Endothelial cell of umbilical vein (primary cell): ENCODE data around the gene MATK. TPM values are rescaled to one million over a fixed set of nuclear protein-coding genes. Genes with fewer than 3 reads are reported as not detected.
"Not testable (repeated sequence)": the region's sequence is repeated elsewhere in the genome, so short reads cannot be mapped to it uniquely, and the experiment has no call there.

Experiments
- BruUV-seq: library from RNA; stranded (reverse); fragments of 400-500 nt; replicated peaks from 2 replicates; lab custom pipeline; 2021; lab: Mats Ljungman, UMichigan
- CTCF ChIA-PET: fragments of 300-600, 350-600 bp; sonication (Branson Sonifier 250); formaldehyde crosslinking; loops from one replicate; lab custom pipeline; 2021; ENCODE audit warnings: antibody characterized with exemption, inconsistent platforms; lab: Charles Lee
- POLR2A ChIA-PET: fragments of 300-600, 350-600 bp; sonication (Branson Sonifier 250); formaldehyde crosslinking; loops from one replicate; lab custom pipeline; 2021; ENCODE audit warnings: antibody characterized with exemption, inconsistent platforms; lab: Charles Lee
- DNase-seq: peaks from one replicate; pipeline ENCODE4 v3.0.0-alpha.2; 2011; ENCODE audit warnings: low read depth, low spot score
- FAIRE-seq: peaks from 2 replicates; lab custom pipeline; 2011; peaks lifted over from hg19 to GRCh38; lab: Jason Lieb, UNC
- H2AFZ ChIP-seq: 2 replicates; pipeline ENCODE4 v1.6.0; 2012; ENCODE audit warnings: low read depth, low read length, control low read depth, inconsistent platforms
- H3K27ac ChIP-seq: 2 replicates; pipeline ENCODE4 v1.5.1; 2011; ENCODE audit warnings: low read depth, mild to moderate bottlenecking, control low read depth, low read length, moderate library complexity; ENCODE audit not compliant: insufficient read depth
- H3K27me3 ChIP-seq, 2 experiments: 2 replicates each; pipeline versions ENCODE4 v1.6.0 to v1.6.1; 2011; ENCODE audit warnings: low read length in 2 of 2, mixed read lengths in 1 of 2; ENCODE audit not compliant: control insufficient read depth in 2 of 2, insufficient read depth in 2 of 2
- H3K36me3 ChIP-seq, 2 experiments: 2 replicates in 1 of 2; 3 replicates in 1 of 2; pipeline ENCODE4 v1.5.1; 2011; ENCODE audit warnings: low read length in 2 of 2, mild to moderate bottlenecking in 1 of 2, moderate library complexity in 1 of 2; ENCODE audit not compliant: control insufficient read depth in 2 of 2, insufficient read depth in 2 of 2; ENCODE audit errors: extremely low read depth in 1 of 2
- H3K4me1 ChIP-seq: 3 replicates; pipeline ENCODE4 v1.5.1; 2011; ENCODE audit warnings: mild to moderate bottlenecking, low read length; ENCODE audit not compliant: control insufficient read depth, insufficient read depth; ENCODE audit errors: extremely low read depth
- H3K4me2 ChIP-seq: 2 replicates; pipeline ENCODE4 v1.6.1; 2011; ENCODE audit warnings: low read length, control low read depth, mixed read lengths; ENCODE audit not compliant: insufficient read depth
- H3K4me3 ChIP-seq, 3 experiments: fragments of 200-600 bp in 1 of 3; sonication (generic), shearing (Covaris generic) in 1 of 3; replicated peaks in 1 of 3; 2 replicates each; pipeline ENCODE4 v1.5.1; 2011 to 2016; ENCODE audit warnings: control low read depth in 3 of 3, low read length in 3 of 3, mild to moderate bottlenecking in 2 of 3, inconsistent platforms in 1 of 3, low read depth in 1 of 3, moderate library complexity in 1 of 3; ENCODE audit not compliant: insufficient read depth in 1 of 3
- H3K79me2 ChIP-seq: 2 replicates; pipeline ENCODE4 v1.6.0; 2012; ENCODE audit warnings: low read length, inconsistent platforms; ENCODE audit not compliant: control insufficient read depth, insufficient read depth
- H3K9ac ChIP-seq: replicated peaks from 2 replicates; pipeline ENCODE3; 2011; ENCODE audit warnings: low read length, control low read depth; ENCODE audit not compliant: insufficient read depth; ENCODE audit errors: extremely low read depth
- H3K9me1 ChIP-seq: replicated peaks from 3 replicates; pipeline ENCODE4 v1.6.0; 2011; ENCODE audit warnings: mild to moderate bottlenecking, low read length; ENCODE audit not compliant: control insufficient read depth, insufficient read depth; ENCODE audit errors: extremely low read depth
- H3K9me3 ChIP-seq: replicated peaks from 2 replicates; pipeline ENCODE4 v1.5.1; 2012; ENCODE audit warnings: low read length, inconsistent platforms; ENCODE audit not compliant: control insufficient read depth, insufficient read depth
- H4K20me1 ChIP-seq: replicated peaks from 2 replicates; pipeline ENCODE3; 2011; ENCODE audit warnings: mild to moderate bottlenecking, low read length; ENCODE audit not compliant: control insufficient read depth, insufficient read depth; ENCODE audit errors: extremely low read depth
- CTCF ChIP-seq, 2 donors: IDR thresholded peaks; 1 replicate in 1 of 2; 2 replicates in 1 of 2; pipeline ENCODE4 v1.5.1; 2011; ENCODE audit warnings: low read length in 2 of 2, mild to moderate bottlenecking in 2 of 2, moderate library complexity in 2 of 2, control low read depth in 1 of 2, inconsistent platforms in 1 of 2, low read depth in 1 of 2; ENCODE audit not compliant: insufficient read depth in 1 of 2; ENCODE audit errors: extremely low read depth in 1 of 2
- EZH2 ChIP-seq: IDR thresholded peaks from 2 replicates; pipeline ENCODE4 v1.6.1; 2012; ENCODE audit warnings: borderline replicate concordance, low read depth, mild to moderate bottlenecking, moderate library complexity, low read length, inconsistent platforms; ENCODE audit not compliant: severe bottlenecking
- FOS ChIP-seq: IDR thresholded peaks from 2 replicates; pipeline ENCODE4 v1.6.1; 2011; ENCODE audit warnings: mild to moderate bottlenecking, low read length, moderate library complexity, borderline replicate concordance; ENCODE audit not compliant: insufficient read depth
- GATA2 ChIP-seq: IDR thresholded peaks from 2 replicates; pipeline ENCODE4 v1.7.0; 2011; ENCODE audit warnings: low read depth, mild to moderate bottlenecking, moderate library complexity, mixed read lengths, low read length; ENCODE audit not compliant: insufficient read length, insufficient read depth
- JUN ChIP-seq: IDR thresholded peaks from 2 replicates; pipeline ENCODE4 v1.6.1; 2011; ENCODE audit warnings: borderline replicate concordance, low read depth; ENCODE audit not compliant: insufficient read length, insufficient read depth
- MAX ChIP-seq: IDR thresholded peaks from 2 replicates; pipeline ENCODE4 v1.6.1; 2011; ENCODE audit not compliant: insufficient read depth, insufficient read length
- MYC ChIP-seq: IDR thresholded peaks from one replicate; pipeline ENCODE4 v1.6.1; 2011; ENCODE audit warnings: mild to moderate bottlenecking, low read depth, low read length
- POLR2A ChIP-seq: IDR thresholded peaks from 2 replicates; pipeline ENCODE4 v1.6.1; 2012; ENCODE audit warnings: low read depth, mild to moderate bottlenecking, control low read depth, low read length
- POLR2AphosphoS5 ChIP-seq: IDR thresholded peaks from 2 replicates; pipeline ENCODE4 v1.6.1; 2012; ENCODE audit warnings: low read depth, mild to moderate bottlenecking, control low read depth, low read length, moderate library complexity; ENCODE audit not compliant: insufficient read depth
- dilution Hi-C: fragments of 300-500 bp; cut with MboI; formaldehyde crosslinking; loops from one replicate; pipeline ENCODE4 v1.15.0; 2019; ENCODE audit warnings: low sequenced_read_pairs; ENCODE audit not compliant: extremely low pct_ligation_motif_present
- intact Hi-C: fragments of 100-400 bp; cut with micrococcal nuclease; formaldehyde crosslinking; loops from one replicate; pipeline ENCODE4 v1.10.0; 2022
- polyA plus RNA-seq, 4 experiments: library from polyadenylated mRNA; depleted of rRNA in 3 of 4; stranded (reverse) in 3 of 4; unstranded in 1 of 4; fragments of >200 nt; gene quantifications; 2 replicates each; pipeline versions ENCODE4 v1.2.1 to v1.2.3, GENCODE V29; 2011 to 2012; ENCODE audit warnings: missing spikeins in 1 of 4
- total RNA-seq: library from RNA; stranded (reverse); gene quantifications from 2 replicates; pipeline ENCODE4 v1.2.3, GENCODE V29; 2021

MATK gene
- total and polyA plus RNA-seq, 2 donors (not counting 3 experiments of a cell fraction or from before 2014, with no cell fraction given), result not detected

GRCh38 chr19:3757705-3758104 is 28.5 kb downstream of the MATK start:
- H3K4me1 ChIP-seq, H3K4me3 ChIP-seq, H3K36me3 ChIP-seq, H3K9ac ChIP-seq, H3K9me1 ChIP-seq, H3K27ac ChIP-seq, dilution Hi-C loops, DNase-seq, POLR2A ChIA-PET, H2AFZ ChIP-seq, intact Hi-C loops, FAIRE-seq, H3K4me2 ChIP-seq, H4K20me1 ChIP-seq, H3K9me3 ChIP-seq, H3K27me3 ChIP-seq, BruUV-seq: not testable (repeated sequence)
- CTCF ChIA-PET, result interaction anchor here (0.7 kb wide), 1 partner anchor 11 kb away, joined by 4 read pairs; no protein-coding TSS in a partner anchor
- H3K79me2 ChIP-seq, result peaks cover 19% of the 10 kb centered on the region

- no peak overlapping the region for H3K27ac ChIP-seq
Observed at GRCh38 chr19:3753631-3754410, 32.4 kb downstream of the MATK start.

More at GRCh38 chr19:3753631-3754410, 32.4 kb downstream of the MATK start:
- Histone ChIP-seq H3K27me3 (no peaks in the 10 kb centered on the region), H2AFZ (no peak overlapping the region), H3K4me3 (no peak overlapping the region), H3K9ac (no peak overlapping the region), H3K79me2 (no peaks in the 10 kb centered on the region), H4K20me1 (no peaks in the 10 kb centered on the region), H3K4me2 (no peak overlapping the region), H3K36me3 (peaks cover 0 to 13% of the 10 kb centered on the region in 2 experiments), H3K9me1 (no peaks in the 10 kb centered on the region), H3K4me1 (no peaks in the 10 kb centered on the region), H3K9me3 (no peaks in the 10 kb centered on the region)
- TF ChIP-seq POLR2A (no peak), MAX (no peak), GATA2 (no peak), CTCF (IDR thresholded peaks at IDR 0.05; ENCODE audit: extremely low read depth in 1 of 2, insufficient read depth in 1 of 2, low read depth in 1 of 2, low read length in 2 of 2) (no peak), FOS (no peak), JUN (no peak), POLR2AphosphoS5 (no peak), MYC (no peak), EZH2 (no peak)
- DNase-seq, result no peak
- ChIA-PET CTCF (no interaction called here), POLR2A (no interaction called here)
- no peak for FAIRE-seq
- intact Hi-C loops, result no loop called here
- dilution Hi-C loops, result no loop called here
- BruUV-seq, result no TSS peak
